Measurements from ENCODE around the gene MPIG6B.

Gene MPIG6B

DNA sequence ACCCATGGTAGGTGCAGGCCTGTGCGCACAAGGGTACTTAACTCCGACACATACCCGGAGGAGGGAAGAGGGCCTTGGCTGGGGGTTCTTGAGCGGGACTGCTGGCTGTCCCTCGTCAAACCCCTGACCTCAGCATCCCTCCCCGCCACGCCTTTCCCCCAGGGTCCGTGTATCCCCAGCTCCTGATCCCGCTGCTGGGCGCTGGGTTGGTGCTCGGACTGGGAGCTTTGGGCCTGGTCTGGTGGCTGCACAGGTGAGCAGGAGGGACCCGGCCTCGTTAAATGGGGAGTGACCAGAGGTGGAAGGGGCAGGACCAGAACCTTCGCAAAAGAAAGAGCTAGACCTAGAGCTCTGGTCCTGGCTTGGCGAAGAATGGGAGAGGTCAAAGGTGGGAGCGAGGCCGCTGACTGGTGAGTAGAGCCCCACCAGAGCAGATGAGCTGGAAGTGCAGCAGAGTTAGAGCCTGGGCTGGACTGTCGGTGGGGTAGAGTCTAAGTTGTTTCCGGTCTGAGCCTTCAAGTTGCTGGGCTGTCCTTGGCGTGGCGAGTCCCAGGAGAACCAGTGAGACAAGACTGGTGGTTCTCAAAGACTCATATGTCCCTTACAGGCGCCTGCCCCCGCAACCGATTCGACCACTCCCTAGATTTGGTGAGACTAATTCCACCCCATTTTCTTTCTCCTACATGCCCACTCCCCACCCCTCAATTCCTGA is 963 bp downstream of the MPIG6B start:
- DNase-seq, result no peak

DNA sequence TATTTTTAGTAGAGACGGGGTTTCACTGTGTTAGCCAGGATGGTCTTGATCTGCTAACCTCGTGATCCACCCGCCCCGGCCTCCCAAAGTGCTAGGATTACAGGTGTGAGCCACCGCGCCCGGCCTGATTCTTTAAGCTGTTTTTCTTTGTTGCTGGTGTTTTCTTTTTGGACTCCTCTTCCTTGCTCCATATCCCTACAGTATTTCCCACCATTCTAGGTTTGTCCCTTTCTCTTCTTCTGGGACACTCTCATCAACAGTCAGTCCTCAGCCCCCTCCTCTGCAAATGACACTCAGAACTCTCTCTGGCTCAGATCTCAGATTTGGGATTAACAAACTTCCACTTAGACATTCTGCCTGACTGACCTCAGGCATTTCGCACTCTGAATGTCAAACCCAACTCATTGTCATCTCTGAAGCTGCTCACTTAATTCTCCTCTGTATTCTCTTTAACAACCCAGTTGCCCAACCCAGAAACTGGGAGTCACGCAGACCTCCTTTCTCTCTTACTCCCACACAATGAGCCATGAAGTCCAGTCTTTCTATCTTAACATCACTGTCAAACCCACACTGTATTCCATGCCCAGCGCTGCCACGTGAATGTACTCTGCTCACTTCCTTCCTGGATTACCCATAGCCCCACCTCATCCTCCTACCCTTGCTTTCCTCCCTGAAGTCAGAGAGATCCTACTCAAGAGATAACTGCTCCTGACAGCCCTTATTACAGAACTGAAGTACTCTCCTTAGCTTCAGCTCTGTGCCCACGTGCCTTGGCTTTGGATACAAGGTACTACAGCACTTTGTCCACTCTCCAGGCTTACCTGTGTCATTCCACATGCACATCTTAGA is 2.6 kb downstream of the MPIG6B start:
- no peak for DNase-seq

DNA sequence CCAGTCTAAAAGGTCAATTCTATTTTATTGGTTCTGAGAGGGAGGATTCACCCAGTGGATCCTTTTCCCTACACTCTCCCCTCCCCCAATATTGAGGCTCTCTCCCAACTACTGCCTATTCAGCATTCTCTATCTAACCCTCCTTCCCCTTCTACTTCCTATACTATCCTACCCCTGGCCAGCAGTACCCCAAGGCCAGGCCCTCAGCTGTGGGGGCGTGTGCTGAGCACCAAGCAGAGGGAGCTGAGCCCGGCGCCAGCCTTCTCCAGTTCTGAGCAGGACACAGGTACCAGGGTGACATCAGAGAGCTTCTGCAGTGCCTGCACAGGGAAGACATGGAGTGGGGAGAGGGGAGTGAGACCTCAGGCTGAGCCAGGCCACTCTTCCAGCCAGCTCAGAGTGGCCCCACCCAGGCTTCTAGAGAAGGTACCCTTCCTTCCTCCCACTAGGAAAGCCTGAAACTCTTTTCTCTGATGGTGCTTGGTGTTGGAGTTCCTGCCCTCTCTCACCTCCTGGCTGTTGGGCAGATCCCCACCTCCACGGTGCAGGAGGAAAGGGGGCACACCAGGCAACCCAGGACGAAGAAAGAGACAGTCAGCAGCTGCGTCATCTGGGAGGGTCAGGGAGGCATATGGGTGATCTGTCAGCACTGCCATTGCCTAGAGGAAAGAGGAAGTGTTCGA is 4.0 kb downstream of the MPIG6B start:
- DNase-seq, result no peak

DNA sequence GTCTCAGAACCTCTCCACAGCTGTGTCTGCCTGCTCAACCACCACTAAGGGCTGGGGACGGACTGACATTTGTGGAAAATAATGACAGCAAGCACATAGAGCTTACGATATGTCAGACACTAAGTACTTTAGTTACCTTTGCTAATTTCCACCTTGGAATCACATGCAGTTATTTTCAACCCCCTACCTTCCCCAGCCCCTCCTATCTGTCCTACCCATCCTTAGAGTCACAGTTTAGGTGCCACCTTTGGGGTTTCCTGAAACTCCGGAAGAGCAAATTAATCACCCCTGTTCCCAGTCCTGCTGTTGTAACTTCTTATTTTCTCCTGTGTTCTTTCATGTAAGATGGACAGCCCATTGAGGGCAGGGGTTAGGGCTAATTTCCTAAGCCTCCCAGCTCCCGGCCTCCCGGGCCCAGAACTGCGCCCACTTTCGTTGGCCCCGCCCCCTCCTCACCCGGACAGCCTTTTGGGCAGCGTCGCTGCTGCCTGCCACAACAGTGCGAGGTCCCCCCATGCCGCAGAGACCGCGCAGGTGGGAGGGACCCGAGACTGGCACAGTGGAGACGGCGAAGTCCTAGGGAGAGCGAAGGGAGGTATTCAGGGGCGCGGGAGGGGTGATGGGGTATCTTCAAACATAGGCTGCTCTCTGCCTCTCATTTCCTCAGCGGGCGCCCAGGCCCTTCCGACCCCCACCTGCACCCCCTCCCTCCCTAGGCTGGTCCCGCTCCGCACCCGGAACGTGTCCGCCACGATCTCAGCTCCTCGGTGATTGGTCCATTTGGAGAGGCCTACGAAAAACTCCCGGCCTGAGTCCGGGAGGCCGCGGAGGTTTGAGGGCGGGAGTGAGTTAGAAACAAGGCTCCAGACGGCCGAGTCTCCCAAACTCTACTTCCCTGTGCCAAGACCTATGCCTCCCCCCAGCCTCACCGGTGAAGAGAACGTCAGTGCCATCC is 4.8 kb downstream of the MPIG6B start:
- no peak for DNase-seq

DNA sequence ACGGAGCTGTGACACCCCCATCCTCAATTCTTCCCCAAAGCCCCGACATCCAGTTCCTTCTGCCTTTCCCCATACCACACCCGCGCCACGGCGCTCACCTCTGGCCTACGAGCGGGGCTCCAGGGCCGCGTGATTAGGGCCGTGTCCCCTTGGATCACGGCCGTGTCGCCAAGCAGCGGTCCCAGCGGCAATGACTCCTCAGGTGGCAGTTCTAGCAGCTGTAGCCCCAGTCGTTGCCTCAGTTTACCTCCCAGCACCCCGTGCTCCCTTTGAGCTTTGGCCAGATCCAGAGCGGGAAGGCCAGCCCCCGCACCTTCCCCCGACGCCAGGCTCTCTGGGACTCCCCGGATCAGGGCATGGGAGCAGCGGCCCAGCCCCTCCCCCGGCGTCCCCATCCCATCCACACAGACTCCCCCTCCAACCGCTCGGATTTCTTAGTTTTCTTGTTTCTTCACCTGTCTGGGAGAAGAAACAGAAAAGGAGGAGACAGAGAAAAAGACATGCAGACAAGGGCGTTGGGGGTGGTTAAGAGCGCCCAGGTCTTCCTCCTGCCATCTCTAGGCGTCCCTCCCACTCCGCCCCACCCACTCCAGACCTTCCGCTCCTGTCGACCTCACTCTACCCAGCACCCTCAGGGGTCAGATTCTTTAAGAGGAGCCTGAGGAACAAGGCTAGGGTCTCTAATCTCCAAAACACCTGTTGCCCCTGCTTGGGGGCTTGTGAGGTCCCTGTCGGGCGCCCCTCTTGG is 5.8 kb downstream of the MPIG6B start, which contains the start of gene DDAH2:
Gene DDAH2 (minus strand): TSS at position 533 of the 748 bp plus-strand sequence. CDS start 138 bp downstream, at position 395.
- no peak for DNase-seq

DNA sequence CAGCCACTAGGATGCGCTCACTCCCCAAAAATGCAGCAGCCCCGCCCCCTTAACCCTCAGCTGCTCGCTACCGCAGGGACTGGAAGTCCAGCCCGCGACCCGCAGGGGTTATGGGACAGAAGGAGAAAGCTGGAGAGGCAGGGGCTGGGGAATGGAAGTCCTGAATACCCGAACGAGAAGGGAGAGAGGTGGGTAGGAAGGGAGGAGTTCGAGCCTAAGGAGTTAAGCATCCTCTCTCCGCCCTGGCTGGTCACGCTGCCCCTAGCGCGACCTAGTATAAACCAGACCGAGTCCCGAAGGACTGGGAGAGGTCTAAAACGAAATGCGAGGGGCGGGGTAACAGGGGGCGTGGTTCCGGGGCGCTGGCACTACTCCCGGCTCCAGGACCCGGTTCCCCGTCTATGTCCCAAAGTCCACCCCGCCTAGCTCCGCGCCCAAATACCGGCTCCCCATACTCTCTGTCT is 6.4 kb downstream of the MPIG6B start:
- DNase-seq, result peak; percentile 49

DNA sequence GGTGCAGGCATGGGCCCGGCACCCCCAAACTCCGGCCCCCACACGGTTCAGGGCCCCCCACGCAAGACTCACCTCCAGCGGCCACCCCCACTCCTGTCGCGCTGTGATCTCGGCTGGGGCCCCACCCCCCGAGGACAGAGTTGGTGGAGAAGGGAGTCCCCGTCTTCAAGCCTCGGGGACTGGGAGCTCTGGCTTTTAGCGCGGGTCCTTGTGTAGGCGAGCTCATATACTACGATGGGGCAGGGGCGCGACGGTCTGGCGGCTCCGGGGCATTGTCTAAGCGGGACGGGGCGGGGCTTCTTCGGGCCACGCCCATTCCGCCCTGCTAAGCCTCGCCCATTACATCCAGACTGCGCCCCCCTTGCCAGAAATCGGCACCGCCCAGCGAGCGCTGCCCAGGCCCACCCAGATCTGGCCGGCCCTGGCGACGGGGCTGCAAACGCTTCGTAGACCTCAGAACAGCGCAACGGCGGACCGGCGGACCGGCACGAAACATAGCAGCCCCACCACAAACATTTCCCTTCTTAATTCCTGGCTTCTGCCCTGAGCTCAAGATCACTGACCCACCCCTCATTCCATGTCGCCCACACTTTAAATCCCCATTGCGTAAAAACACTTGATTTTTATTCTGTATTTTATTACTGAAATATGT is 6.9 kb downstream of the MPIG6B start:
- DNase-seq, result peak; percentile 16

DNA sequence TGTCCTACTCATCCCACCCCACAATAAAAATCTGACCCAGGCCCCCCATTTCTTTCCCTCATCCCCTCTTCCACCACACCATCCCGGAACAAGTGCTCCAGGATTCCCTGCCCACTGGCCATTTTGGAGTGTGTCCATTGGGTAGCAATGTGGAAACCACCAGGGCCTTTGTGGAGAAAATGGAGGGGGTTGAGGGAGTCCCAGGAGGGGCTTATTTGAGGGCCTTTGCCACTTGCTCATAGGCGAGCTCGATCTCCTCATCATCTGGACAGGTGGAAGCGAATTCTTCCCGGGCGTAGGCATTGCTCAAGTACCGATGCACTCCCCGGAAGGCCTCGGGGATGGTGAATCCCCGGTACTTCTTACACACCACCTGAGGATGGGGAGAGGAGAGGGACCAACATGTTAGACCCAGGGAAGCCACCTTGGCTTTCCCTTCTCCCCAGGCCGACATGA is 7.5 kb downstream of the MPIG6B start:
- DNase-seq, result no peak

DNA sequence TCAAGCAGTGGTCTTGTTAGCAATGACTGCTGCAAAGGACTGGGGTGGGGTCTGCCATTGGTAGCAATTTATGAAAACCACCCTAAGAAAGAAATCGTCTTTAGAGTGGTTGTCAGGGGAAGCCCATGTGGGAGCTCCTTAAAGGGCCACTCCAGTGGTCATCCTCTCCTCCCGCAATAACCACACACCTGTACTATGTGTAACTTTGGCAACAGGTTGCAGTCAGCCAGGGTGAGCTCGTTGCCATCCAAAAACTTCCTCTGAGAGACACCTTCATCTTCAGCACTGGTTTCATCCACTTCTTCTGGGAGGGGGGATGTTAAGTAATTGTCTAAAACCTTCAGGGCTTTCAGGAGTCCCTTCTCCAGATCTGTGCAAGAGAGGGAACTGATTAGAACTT is 8.9 kb downstream of the MPIG6B start:
- DNase-seq, result no peak

DNA sequence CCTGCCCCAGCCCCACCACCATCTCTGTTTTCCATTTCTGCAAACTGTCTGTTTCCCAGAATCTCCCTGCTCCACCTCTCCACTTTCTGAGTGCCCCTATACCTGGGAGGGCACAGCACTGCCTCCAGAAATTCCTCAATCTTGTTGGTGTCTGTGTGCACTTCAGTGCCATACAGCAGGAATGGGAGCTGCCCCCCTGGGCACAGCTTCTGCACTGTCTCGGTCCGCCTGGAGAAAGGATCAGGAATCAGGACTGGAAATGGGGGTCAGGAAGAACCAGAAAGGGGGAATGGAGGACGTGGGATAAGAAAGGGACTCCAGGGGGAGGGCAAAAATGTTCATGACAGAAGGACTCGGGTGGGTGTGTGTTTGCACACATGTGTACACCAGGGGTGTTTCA is 10.6 kb downstream of the MPIG6B start:
- DNase-seq, result no peak

DNA sequence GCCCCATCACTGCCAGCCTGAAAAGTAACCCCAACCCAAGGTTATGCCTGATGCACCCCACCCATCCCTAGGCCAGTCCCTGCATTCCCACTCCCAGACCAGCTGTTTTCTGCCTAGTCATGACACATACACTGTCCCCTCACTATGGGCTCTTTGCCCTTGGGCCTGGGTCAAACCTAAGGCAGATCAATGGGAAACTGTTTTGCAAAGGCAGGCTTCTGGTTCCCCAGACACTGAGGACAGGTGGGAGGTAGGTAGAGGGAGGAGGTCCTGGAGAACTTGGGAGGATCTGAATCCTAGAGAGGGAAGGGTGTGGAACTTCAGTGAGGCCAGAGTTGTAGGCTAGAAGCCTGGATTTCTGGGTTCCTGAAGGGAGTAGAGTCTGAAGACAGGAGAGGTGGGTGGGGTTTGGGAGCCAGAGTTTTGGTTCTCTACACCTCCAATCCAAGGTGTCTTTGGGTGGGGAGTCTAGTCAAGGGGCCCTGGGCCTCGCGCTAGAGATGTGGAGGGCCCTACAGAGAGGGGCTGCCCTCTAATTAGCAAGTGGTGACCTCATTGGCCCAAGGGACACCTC is 11.2 kb downstream of the MPIG6B start:
- DNase-seq, result no peak

DNA sequence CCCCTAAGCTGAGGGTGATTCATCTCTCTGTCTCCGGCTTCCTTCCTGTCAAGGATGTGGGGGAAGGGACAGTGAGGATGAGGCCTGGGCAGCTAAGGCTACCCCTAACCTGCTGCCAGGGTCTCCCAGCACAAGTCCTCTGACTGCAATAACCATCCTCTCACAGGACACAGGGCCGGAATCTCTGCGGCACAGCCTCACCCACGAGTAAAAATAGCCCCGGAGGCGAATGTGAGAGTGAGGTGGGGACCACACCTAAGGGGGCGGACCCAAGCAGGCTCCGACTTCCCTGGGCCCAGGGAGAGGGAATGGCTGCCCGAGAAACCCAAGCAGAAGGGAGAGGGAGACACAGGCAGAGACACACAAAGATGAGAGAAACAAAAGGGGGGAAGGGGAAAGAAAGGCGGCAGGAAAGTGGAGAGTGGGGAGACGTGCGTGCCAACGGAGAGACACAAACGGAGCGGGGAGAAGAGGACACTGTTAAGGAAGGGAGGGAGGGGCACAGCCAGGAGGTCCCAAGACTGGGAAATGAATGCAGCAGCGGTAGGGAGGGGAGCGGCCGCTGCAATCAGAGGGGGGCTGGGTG is 11.7 kb downstream of the MPIG6B start:
- peak; percentile 13 for DNase-seq

DNA sequence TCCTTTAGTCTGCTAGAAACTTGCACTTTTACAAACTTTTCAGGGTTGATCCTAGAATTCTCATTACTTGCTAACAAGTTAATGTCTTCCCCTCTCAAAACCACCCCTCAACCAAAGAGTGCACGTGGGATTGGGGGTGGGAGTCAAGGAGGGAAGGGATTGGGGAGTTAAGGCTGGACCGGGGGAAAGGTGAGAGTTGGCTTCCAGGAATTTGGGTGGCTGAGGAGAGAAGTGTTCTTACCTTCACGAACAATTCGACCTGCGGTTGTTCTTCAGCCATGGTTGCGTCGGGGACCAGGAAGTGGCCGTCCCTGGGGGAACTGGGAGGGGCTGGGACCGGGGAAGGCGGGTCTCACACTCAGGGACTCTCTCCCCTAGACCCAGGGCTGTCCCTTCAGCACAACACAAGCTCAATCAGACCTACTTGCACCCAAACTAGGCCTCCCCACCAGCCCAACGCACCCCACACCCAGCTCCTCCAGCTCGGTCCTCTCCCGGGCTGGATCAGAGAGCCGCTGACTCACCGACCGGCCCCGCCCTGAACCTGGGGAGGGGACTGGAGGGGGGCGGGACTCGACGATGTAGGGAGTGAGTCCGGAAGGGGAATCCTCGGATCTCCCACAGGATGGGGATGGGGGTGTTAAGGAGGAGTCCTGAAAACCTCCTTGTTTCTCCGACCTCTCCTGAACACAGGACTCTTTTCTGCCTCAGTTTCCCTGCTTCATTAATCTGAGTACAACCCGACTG is 13.0 kb downstream of the MPIG6B start, which contains the start of gene CLIC1:
Gene CLIC1 (minus strand): TSS at position 510 of the 747 bp plus-strand sequence. CDS start 230 bp downstream, at position 280.
- peak; percentile 52 for DNase-seq

DNA sequence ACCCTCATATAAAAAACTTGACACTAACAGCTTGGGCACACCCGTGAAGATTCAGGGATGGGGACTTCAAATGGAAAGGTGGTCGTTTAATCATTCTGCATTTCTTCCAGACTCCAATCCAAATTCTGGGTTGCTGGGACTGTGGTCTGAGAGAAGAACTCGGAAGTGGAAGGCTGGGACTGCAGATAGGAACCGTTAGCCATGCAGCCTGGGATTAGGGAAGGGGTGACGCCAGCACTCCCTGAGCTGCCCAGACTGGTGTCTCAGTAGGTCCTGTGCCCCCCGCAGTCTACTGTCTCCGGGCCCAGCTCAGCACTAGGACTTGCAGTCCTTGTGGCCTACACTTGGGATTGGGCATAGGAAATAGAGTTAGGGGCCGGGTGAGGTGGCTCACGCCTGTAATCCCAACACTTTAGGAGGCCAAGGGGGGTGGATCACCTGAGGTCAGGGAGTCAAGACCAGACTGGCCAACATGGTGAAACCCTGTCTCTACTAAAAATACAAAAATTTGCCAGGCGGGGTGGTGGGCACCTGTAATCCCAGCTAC is 13.7 kb downstream of the MPIG6B start:
- no peak for DNase-seq

DNA sequence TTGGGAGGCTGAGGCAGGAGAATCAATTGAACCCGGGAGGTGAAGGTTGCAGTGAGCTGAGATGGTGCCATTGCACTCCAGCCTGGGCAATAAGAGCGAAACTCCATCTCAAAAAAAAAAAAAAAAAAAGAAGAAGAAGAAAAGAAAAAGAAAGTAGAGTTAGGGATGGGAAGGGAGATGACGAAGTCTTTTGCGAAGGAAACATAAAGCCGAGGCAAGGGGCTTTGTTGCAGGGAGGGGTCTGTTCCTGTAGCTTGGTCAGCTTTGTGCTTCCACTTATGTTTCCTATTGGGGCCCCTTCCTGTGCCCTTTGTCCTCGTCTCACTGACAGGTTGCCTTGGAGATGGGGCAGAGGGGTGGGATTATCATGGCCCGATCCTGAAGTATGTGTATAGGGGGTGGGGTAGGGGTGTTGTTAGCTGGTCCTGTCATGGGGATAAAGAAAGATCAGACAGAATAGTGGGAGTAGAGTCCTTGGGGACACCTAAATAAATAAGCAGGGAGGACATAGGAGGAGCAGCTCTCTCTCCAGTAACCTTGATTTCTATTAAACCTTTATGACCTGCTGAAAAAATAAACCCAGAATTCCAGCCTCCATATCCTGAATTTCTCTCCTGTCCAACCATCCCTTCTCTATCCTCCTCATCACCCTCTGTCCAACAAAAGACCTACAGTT is 14.3 kb downstream of the MPIG6B start:
- peak; percentile 62 for DNase-seq

DNA sequence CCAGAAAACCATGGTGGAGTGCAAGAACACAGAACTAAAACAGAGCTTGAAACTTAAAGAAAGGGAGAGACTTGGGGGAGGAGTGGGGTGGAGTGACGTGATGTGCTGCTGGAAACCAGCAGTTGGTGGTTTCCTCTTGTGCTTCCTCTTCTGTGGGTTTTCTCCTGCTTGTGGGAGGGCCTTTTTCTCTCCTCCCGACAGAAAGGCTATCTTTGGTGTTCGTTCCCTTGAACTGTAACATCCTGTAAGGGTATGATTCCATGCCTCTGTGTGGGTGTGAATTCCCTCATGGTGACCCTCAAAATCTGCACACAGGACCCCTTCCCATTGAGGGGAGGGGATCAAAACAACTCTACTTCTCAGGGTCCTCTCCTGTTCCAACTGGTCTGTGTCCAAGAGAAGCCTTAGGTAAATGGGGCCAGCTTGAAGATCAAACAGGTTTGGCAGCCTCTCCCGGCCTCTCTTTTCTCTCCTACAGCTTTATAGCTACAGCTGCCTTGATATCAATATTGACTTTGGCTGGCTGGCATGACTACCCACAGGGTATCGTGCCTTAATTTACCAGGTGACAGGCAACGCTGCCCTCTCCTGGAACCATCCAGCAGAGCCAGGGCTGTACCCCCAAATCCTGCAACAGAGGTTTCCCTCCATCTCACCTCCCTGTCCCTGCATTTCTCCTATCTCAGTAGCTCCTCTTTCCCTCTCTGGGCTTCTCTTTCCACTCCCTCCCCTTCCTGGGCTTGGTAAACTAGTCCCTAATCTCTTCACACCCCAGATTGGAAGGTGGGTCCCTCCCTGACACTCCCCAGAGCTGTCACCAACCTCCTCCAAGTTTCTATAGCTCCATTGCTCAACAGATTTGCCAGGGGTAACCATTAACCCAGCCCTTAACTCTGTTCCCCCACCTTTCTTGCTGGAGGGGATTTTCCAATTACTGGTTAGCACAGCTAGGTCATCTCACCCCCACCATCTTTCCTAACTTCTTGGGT is 15.1 kb downstream of the MPIG6B start:
- DNase-seq, result peak; percentile 90

Data from NCI-H1092 treated with DMSO at 0.1 percent for 48 hours (cell line).